SK-N-SH (cell line): ENCODE results near the gene CCDC167. TPM values are rescaled to one million over a fixed set of nuclear protein-coding genes. Genes with fewer than 3 reads are reported as not detected.

Source experiments
- CTCF ChIA-PET: fragments of 300-600, 350-600 bp; formaldehyde crosslinking; extraction: SDS; loops from one replicate; lab custom pipeline; 2021; lab: Yijun Ruan, JAX
- POLR2A ChIA-PET: fragments of 350-600 bp; sonication (Branson Sonifier 250); formaldehyde crosslinking; extraction: SDS; loops from one replicate; lab custom pipeline; 2020; ENCODE audit warnings: antibody characterized with exemption, inconsistent platforms; lab: Yijun Ruan, JAX
- DNase-seq: peaks from one replicate; pipeline ENCODE4 v3.0.0; 2012
- H2AFZ ChIP-seq: fragments of 200-600 bp; sonication (generic); 2 replicates; pipeline ENCODE4 v1.8.1; 2016; ENCODE audit warnings: antibody characterized with exemption, mild to moderate bottlenecking, low read depth
- H3F3A ChIP-seq: fragments of 200-600 bp; sonication (generic); replicated peaks from 2 replicates; pipeline ENCODE3; 2016; ENCODE audit warnings: antibody characterized with exemption, mild to moderate bottlenecking; ENCODE audit not compliant: insufficient read depth
- H3K27ac ChIP-seq, 2 experiments: fragments of 200-500 bp in 1 of 2; fragments of 200-600 bp in 1 of 2; sonication (Bioruptor generic) in 1 of 2; sonication (generic), shearing (Covaris generic) in 1 of 2; 2 replicates each; pipeline versions ENCODE4 v1.5.1 to v1.6.1; 2014 to 2016; ENCODE audit warnings: low read depth in 2 of 2, inconsistent platforms in 1 of 2, low read length in 1 of 2, mild to moderate bottlenecking in 1 of 2, mixed read lengths in 1 of 2
- H3K27me3 ChIP-seq: fragments of 200-600 bp; sonication (generic), shearing (Covaris generic); 2 replicates; pipeline ENCODE4 v1.6.1; 2016; ENCODE audit warnings: mixed run types; ENCODE audit not compliant: insufficient read depth
- H3K36me3 ChIP-seq, 2 experiments: fragments of 200-500 bp in 1 of 2; fragments of 200-600 bp in 1 of 2; sonication (Bioruptor generic) in 1 of 2; sonication (generic) in 1 of 2; replicated peaks in 1 of 2; 2 replicates each; pipeline versions ENCODE3 to v1.5.1; 2014 to 2016; ENCODE audit warnings: low read length in 1 of 2, mild to moderate bottlenecking in 1 of 2; ENCODE audit not compliant: insufficient read depth in 2 of 2, control insufficient read depth in 1 of 2
- H3K4me1 ChIP-seq, 2 experiments: fragments of 200-500 bp in 1 of 2; fragments of 200-600 bp in 1 of 2; sonication (Bioruptor generic) in 1 of 2; sonication (generic), shearing (Covaris generic) in 1 of 2; 2 replicates each; pipeline versions ENCODE4 v1.5.1 to v1.6.1; 2014 to 2016; ENCODE audit warnings: low read depth in 1 of 2, low read length in 1 of 2, mixed run types in 1 of 2; ENCODE audit not compliant: insufficient read depth in 2 of 2, control insufficient read depth in 1 of 2
- H3K4me2 ChIP-seq: fragments of 200-600 bp; sonication (generic), shearing (Covaris generic); 2 replicates; pipeline ENCODE4 v1.6.1; 2017; ENCODE audit warnings: mixed run types
- H3K4me3 ChIP-seq, 2 experiments: fragments of 200-500 bp in 1 of 2; fragments of 200-600 bp in 1 of 2; sonication (Bioruptor generic) in 1 of 2; sonication (generic), shearing (Covaris generic) in 1 of 2; 2 replicates each; pipeline versions ENCODE4 v1.5.1 to v1.8.1; 2014 to 2016; ENCODE audit warnings: low read depth in 2 of 2, inconsistent platforms in 1 of 2, low read length in 1 of 2, mild to moderate bottlenecking in 1 of 2, mixed read lengths in 1 of 2, moderate library complexity in 1 of 2
- H3K79me2 ChIP-seq: fragments of 200-600 bp; sonication (generic); 2 replicates; pipeline ENCODE4 v1.8.1; 2017; ENCODE audit warnings: mild to moderate bottlenecking; ENCODE audit not compliant: insufficient read depth
- H3K9ac ChIP-seq: fragments of 200-600 bp; sonication (generic); 2 replicates; pipeline ENCODE4 v1.6.1; 2017; ENCODE audit warnings: mixed run types
- H3K9me2 ChIP-seq: fragments of 200-600 bp; sonication (generic); 2 replicates; pipeline ENCODE4 v1.6.1; 2017; ENCODE audit warnings: mixed run types
- H3K9me3 ChIP-seq: fragments of 200-600 bp; sonication (generic); 2 replicates; pipeline ENCODE4 v1.6.1; 2017; ENCODE audit warnings: mixed run types, mild to moderate bottlenecking, moderate library complexity
- H4K20me1 ChIP-seq: fragments of 200-600 bp; sonication (generic); 2 replicates; pipeline ENCODE4 v1.6.1; 2017; ENCODE audit warnings: mild to moderate bottlenecking, mixed run types; ENCODE audit not compliant: insufficient read depth
- CHD2 ChIP-seq: fragments of 150-350 bp; IDR thresholded peaks from 2 replicates; pipeline ENCODE4 v1.6.1; 2018; ENCODE audit warnings: low read length; ENCODE audit not compliant: partially characterized antibody
- ELF1 ChIP-seq: IDR thresholded peaks from 2 replicates; pipeline ENCODE4 v1.4.0; 2012
- EZH2phosphoT487 ChIP-seq: fragments of 200-600 bp; sonication (generic); IDR thresholded peaks from 2 replicates; pipeline ENCODE4 v1.6.1; 2017; ENCODE audit warnings: low read depth, mixed run types, mild to moderate bottlenecking, antibody characterized with exemption, moderate library complexity, borderline replicate concordance
- FOSL2 ChIP-seq: IDR thresholded peaks from 2 replicates; pipeline ENCODE4 v1.4.0; 2012; ENCODE audit warnings: low read depth, mild to moderate bottlenecking, moderate library complexity, borderline replicate concordance
- FOXJ3 ChIP-seq: sonication (generic); formaldehyde crosslinking; IDR thresholded peaks from 2 replicates; pipeline ENCODE4 v1.5.1; 2020; ENCODE audit warnings: mild to moderate bottlenecking, missing genetic modification reagents
- GABPA ChIP-seq: IDR thresholded peaks from 2 replicates; pipeline ENCODE4 v1.4.0; 2012; ENCODE audit warnings: low read depth, mild to moderate bottlenecking
- GATA2 ChIP-seq: sonication (generic); formaldehyde crosslinking; IDR thresholded peaks from 2 replicates; pipeline ENCODE4 v1.5.0; 2020; ENCODE audit warnings: mild to moderate bottlenecking, missing genetic modification reagents
- NRF1 ChIP-seq: IDR thresholded peaks from 2 replicates; pipeline ENCODE4 v1.6.1; 2012; ENCODE audit warnings: low read depth, mild to moderate bottlenecking, low read length
- PBX3 ChIP-seq: IDR thresholded peaks from 2 replicates; pipeline ENCODE4; 2012
- POLR2AphosphoS5 ChIP-seq: IDR thresholded peaks from 2 replicates; pipeline ENCODE4 v1.6.1; 2012; ENCODE audit warnings: low read depth, low read length
- RAD21 ChIP-seq: IDR thresholded peaks from 2 replicates; pipeline ENCODE4 v1.6.1; 2012; ENCODE audit warnings: mild to moderate bottlenecking, low read length
- RFX5 ChIP-seq: IDR thresholded peaks from 2 replicates; pipeline ENCODE4 v1.6.1; 2012; ENCODE audit warnings: mild to moderate bottlenecking, improper control_type of control experiment, low read length
- RXRA ChIP-seq: IDR thresholded peaks from 2 replicates; pipeline ENCODE4 v1.4.0; 2012; ENCODE audit warnings: low read depth, mild to moderate bottlenecking, borderline replicate concordance
- SIN3A ChIP-seq: IDR thresholded peaks from 2 replicates; pipeline ENCODE4 v1.6.1; 2012; ENCODE audit warnings: low read depth, mild to moderate bottlenecking, low read length, moderate library complexity, borderline replicate concordance
- SMC3 ChIP-seq: IDR thresholded peaks from 2 replicates; pipeline ENCODE4 v1.6.1; 2012; ENCODE audit warnings: low read depth, low read length, improper control_type of control experiment
- TAF1 ChIP-seq: IDR thresholded peaks from 2 replicates; pipeline ENCODE4 v1.6.1; 2012; ENCODE audit warnings: low read depth, mild to moderate bottlenecking, low read length, moderate library complexity, borderline replicate concordance
- TCF12 ChIP-seq: IDR thresholded peaks from 2 replicates; pipeline ENCODE4 v1.4.0; 2012
- TEAD4 ChIP-seq: IDR thresholded peaks from 2 replicates; pipeline ENCODE4 v1.4.0; 2012; ENCODE audit warnings: mild to moderate bottlenecking, borderline replicate concordance; ENCODE audit not compliant: insufficient read depth
- YY1 ChIP-seq: IDR thresholded peaks from 2 replicates; pipeline ENCODE4 v1.4.0; 2012; ENCODE audit warnings: low read depth, mild to moderate bottlenecking
- WGBS: methylation state at CpG from one replicate; pipeline ENCODE4 v1.1.6; 2017; ENCODE audit warnings: low lambda C conversion rate; 5-methylcytosine and 5-hydroxymethylcytosine counted together
- polyA plus RNA-seq, 3 experiments: library from polyadenylated mRNA; depleted of rRNA; stranded (reverse); fragments of >200 nt; gene quantifications; 2 replicates each; pipeline ENCODE4 v1.2.3, GENCODE V29; 2012
- TF ChIP-seq, protein P1 (sequence below): fragments of 200-600 bp; sonication (generic); IDR thresholded peaks from 2 replicates; pipeline ENCODE4 v1.6.1; 2017; ENCODE audit warnings: antibody characterized with exemption, mild to moderate bottlenecking, moderate library complexity
- TF ChIP-seq, protein P2 (sequence below): fragments of 150-350 bp; IDR thresholded peaks from 2 replicates; pipeline ENCODE4 v1.6.1; 2017; ENCODE audit warnings: antibody characterized with exemption, low read length, low read depth, borderline replicate concordance
- TF ChIP-seq, protein P3 (sequence below): IDR thresholded peaks from 2 replicates; pipeline ENCODE4 v1.4.0; 2012; ENCODE audit warnings: low read depth, borderline replicate concordance
- TF ChIP-seq, protein P4 (sequence below): IDR thresholded peaks from 2 replicates; pipeline ENCODE4 v1.4.0; 2012; ENCODE audit warnings: low read depth

Gene CCDC167
- polyA plus RNA-seq, 1 of the 3 experiments (the other 2 are of a cell fraction) = 49.1 TPM

GRCh38 chr6:37511910-37512399 is 12.3 kb upstream of the CCDC167 start:
- Histone ChIP-seq H3F3A (no peaks in the 10 kb centered on the region), H3K9me3 (no peaks in the 10 kb centered on the region)
- POLR2A ChIA-PET = no interaction called here
- CTCF ChIA-PET = interaction anchor here (1.2 to 2.6 kb wide), 2 partner anchors 9 to 54 kb away, joined by 3 to 6 read pairs; no protein-coding TSS in a partner anchor
- TF ChIP-seq TCF12 = no peak
- TF ChIP-seq RFX5 = no peak
- TF ChIP-seq RAD21 = no peak
- no peak for TF ChIP-seq NRF1
- no peak for TF ChIP-seq ELF1
- TF ChIP-seq, protein P1, sequence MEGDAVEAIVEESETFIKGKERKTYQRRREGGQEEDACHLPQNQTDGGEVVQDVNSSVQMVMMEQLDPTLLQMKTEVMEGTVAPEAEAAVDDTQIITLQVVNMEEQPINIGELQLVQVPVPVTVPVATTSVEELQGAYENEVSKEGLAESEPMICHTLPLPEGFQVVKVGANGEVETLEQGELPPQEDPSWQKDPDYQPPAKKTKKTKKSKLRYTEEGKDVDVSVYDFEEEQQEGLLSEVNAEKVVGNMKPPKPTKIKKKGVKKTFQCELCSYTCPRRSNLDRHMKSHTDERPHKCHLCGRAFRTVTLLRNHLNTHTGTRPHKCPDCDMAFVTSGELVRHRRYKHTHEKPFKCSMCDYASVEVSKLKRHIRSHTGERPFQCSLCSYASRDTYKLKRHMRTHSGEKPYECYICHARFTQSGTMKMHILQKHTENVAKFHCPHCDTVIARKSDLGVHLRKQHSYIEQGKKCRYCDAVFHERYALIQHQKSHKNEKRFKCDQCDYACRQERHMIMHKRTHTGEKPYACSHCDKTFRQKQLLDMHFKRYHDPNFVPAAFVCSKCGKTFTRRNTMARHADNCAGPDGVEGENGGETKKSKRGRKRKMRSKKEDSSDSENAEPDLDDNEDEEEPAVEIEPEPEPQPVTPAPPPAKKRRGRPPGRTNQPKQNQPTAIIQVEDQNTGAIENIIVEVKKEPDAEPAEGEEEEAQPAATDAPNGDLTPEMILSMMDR = no peak
- no peak for TF ChIP-seq GATA2 (CRISPR knock-in tag)
- no peak for TF ChIP-seq FOXJ3 (CRISPR knock-in tag)
- no peak for TF ChIP-seq FOSL2
- TF ChIP-seq POLR2AphosphoS5 = no peak
- no peak for TF ChIP-seq EZH2phosphoT487
- TF ChIP-seq, protein P2, sequence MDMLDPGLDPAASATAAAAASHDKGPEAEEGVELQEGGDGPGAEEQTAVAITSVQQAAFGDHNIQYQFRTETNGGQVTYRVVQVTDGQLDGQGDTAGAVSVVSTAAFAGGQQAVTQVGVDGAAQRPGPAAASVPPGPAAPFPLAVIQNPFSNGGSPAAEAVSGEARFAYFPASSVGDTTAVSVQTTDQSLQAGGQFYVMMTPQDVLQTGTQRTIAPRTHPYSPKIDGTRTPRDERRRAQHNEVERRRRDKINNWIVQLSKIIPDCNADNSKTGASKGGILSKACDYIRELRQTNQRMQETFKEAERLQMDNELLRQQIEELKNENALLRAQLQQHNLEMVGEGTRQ = no peak
- TF ChIP-seq, all 33 proteins: peak for 0
- Histone ChIP-seq H3K79me2 (no peaks in the 10 kb centered on the region), H3K4me3 (no peak overlapping the region), H3K27me3 (no peaks in the 10 kb centered on the region), H3K27ac (no peak overlapping the region), H4K20me1 (no peaks in the 10 kb centered on the region), H2AFZ (no peak overlapping the region), H3K4me1 (peaks cover 5 to 43% of the 10 kb centered on the region in 2 experiments; a peak in 3 of 4 replicates), H3K9ac (no peak overlapping the region), H3K9me2 (no peaks in the 10 kb centered on the region), H3K36me3 (no peaks in the 10 kb centered on the region), H3K4me2 (no peak overlapping the region)
- DNase-seq = no peak
- WGBS = 86% methylated on average over 8 of the region's 16 CpGs

- H3K9ac ChIP-seq = no peak overlapping the region
- TF ChIP-seq ELF1 (no peak), FOSL2 (no peak), CHD2 (no peak), GABPA (no peak), PBX3 (no peak), TEAD4 (no peak), RAD21 (no peak), YY1 (no peak), TAF1 (no peak), FOXJ3 (CRISPR knock-in tag) (no peak), SIN3A (no peak), SMC3 (no peak), RXRA (no peak)
- TF ChIP-seq, protein P2 = no peak
- TF ChIP-seq, protein P3, sequence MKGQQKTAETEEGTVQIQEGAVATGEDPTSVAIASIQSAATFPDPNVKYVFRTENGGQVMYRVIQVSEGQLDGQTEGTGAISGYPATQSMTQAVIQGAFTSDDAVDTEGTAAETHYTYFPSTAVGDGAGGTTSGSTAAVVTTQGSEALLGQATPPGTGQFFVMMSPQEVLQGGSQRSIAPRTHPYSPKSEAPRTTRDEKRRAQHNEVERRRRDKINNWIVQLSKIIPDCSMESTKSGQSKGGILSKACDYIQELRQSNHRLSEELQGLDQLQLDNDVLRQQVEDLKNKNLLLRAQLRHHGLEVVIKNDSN = no peak
- TF ChIP-seq, protein P4, sequence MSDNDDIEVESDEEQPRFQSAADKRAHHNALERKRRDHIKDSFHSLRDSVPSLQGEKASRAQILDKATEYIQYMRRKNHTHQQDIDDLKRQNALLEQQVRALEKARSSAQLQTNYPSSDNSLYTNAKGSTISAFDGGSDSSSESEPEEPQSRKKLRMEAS = no peak
These were observed 11.5 kb upstream of the CCDC167 start for GRCh38 chr6:37511201-37511600.

More at GRCh38 chr6:37511201-37511600, 11.5 kb upstream of the CCDC167 start:
- Histone ChIP-seq H3F3A (no peaks in the 10 kb centered on the region), H2AFZ (no peak overlapping the region), H3K9me2 (no peaks in the 10 kb centered on the region), H3K4me2 (no peak overlapping the region), H3K4me3 (no peak overlapping the region), H3K9me3 (no peaks in the 10 kb centered on the region), H4K20me1 (no peaks in the 10 kb centered on the region), H3K4me1 (peaks cover 3 to 43% of the 10 kb centered on the region in 2 experiments; a peak in 3 of 4 replicates), H3K27me3 (no peaks in the 10 kb centered on the region), H3K36me3 (no peaks in the 10 kb centered on the region), H3K79me2 (no peaks in the 10 kb centered on the region), H3K27ac (no peak overlapping the region)
- WGBS = 63% methylated on average over 3 of the region's 5 CpGs
- ChIA-PET CTCF (interaction anchor here (0.6 to 2.6 kb wide), 3 partner anchors 9 to 54 kb away, joined by 3 to 6 read pairs (median 4); no protein-coding TSS in a partner anchor), POLR2A (no interaction called here)
- no peak for DNase-seq
